Lower lobe of right lung (tissue), 2 donors: ENCODE results near the gene SIDT1. TPM values are rescaled to one million over a fixed set of nuclear protein-coding genes. Genes with fewer than 3 reads are reported as not detected.

Experiments used
- ATAC-seq, 2 donors: fragments of 200-7000 bp; cut with Tn5 transposase; one replicate each; pipeline ENCODE4 v1.9.1; 2020 to 2022; ENCODE audit warnings: mild to moderate bottlenecking in 2 of 2, moderate library complexity in 2 of 2
- DNase-seq: peaks from one replicate; pipeline ENCODE4 v3.0.0-alpha.2; 2020
- H3K27ac ChIP-seq: fragments of 200-600 bp; one replicate; pipeline ENCODE4 v1.8.0; 2022
- H3K27me3 ChIP-seq: fragments of 200-600 bp; one replicate; pipeline ENCODE4 v1.8.0; 2022; ENCODE audit warnings: low read depth
- H3K36me3 ChIP-seq: fragments of 200-600 bp; one replicate; pipeline ENCODE4 v1.8.0; 2022; ENCODE audit warnings: mild to moderate bottlenecking
- H3K4me1 ChIP-seq: fragments of 200-600 bp; one replicate; pipeline ENCODE4 v1.8.0; 2022
- H3K4me3 ChIP-seq: fragments of 200-600 bp; one replicate; pipeline ENCODE4 v1.8.0; 2022; ENCODE audit warnings: mild to moderate bottlenecking
- H3K9me3 ChIP-seq: fragments of 200-600 bp; one replicate; pipeline ENCODE4 v1.8.0; 2022
- intact Hi-C: fragments of 100-400 bp; cut with DNase I; formaldehyde crosslinking; loops from one replicate; pipeline ENCODE4 v1.11.0; 2022
- total RNA-seq: library from RNA; stranded (reverse); fragmentation: NEBNext Ultra II Directional; extraction: Animal tissue kit (Norgen Biotek cat#: 25700); gene quantifications from one replicate; pipeline ENCODE4 v1.2.1, GENCODE V29; 2021
- TF ChIP-seq, protein P1 (sequence below): fragments of 200-600 bp; IDR thresholded peaks from one replicate; pipeline ENCODE4 v1.8.0; 2022; ENCODE audit warnings: antibody characterized with exemption, mild to moderate bottlenecking
- donor health status: DM: no; HTN: yes; CAD: no; lungs with severe emphysema.

Gene SIDT1
- total RNA-seq, 1 donor from 2014 or later = 5.3 TPM

DNA sequence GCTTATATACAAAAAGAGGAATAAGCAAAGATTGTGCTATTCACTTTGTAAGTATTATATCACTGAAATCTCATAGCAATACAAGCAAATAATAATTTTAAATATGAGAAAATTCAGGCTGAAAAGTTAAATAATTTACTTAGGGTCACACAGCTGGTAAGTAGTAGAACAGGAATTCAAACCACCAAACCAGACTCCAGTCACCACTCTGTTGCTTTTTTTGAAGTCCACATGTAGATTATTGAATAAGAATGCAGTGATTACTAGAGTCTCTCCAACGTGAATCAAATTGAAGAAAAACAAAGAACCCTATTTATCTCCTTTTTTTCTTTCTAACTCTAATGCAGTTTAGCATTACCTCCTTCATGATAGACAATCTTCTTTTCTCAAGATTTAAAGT lies 33.3 kb upstream of the SIDT1 start:
- intact Hi-C loops = no loop called here
- ATAC-seq (no peak), DNase-seq (no peak)
- no peaks in the 10 kb centered on the region for H3K9me3 ChIP-seq
- H3K27ac ChIP-seq = no peak overlapping the region
- TF ChIP-seq, protein P1, sequence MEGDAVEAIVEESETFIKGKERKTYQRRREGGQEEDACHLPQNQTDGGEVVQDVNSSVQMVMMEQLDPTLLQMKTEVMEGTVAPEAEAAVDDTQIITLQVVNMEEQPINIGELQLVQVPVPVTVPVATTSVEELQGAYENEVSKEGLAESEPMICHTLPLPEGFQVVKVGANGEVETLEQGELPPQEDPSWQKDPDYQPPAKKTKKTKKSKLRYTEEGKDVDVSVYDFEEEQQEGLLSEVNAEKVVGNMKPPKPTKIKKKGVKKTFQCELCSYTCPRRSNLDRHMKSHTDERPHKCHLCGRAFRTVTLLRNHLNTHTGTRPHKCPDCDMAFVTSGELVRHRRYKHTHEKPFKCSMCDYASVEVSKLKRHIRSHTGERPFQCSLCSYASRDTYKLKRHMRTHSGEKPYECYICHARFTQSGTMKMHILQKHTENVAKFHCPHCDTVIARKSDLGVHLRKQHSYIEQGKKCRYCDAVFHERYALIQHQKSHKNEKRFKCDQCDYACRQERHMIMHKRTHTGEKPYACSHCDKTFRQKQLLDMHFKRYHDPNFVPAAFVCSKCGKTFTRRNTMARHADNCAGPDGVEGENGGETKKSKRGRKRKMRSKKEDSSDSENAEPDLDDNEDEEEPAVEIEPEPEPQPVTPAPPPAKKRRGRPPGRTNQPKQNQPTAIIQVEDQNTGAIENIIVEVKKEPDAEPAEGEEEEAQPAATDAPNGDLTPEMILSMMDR = no peak
- H3K27me3 ChIP-seq = no peaks in the 10 kb centered on the region
- H3K36me3 ChIP-seq = peaks cover 34% of the 10 kb centered on the region
- no peak overlapping the region for H3K4me3 ChIP-seq
- H3K4me1 ChIP-seq = no peaks in the 10 kb centered on the region

DNA sequence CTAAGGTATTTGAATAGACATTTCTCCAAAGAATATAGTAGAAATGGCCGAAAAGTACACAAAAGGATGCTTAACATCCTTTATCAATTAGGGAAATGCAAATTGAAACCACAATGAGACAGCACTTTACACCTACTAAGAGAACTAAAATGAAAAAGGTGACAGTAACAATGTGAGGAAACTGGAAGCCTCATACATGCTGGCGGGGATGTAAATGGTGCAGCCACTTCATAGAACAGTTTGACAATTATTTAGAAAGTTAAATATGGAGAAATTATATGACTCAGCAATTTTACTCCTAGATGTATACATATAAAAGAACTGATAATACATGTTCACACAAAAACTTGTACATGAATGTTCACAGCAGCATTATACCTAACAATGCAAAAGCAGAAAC lies 30.8 kb upstream of the SIDT1 start:
- intact Hi-C loops = no loop called here
- Histone ChIP-seq H3K4me1 (no peaks in the 10 kb centered on the region), H3K36me3 (peaks cover 43% of the 10 kb centered on the region), H3K27ac (no peak overlapping the region), H3K4me3 (no peak overlapping the region), H3K9me3 (no peaks in the 10 kb centered on the region), H3K27me3 (no peaks in the 10 kb centered on the region)
- ATAC-seq = no peak
- DNase-seq = no peak
- TF ChIP-seq, protein P1 = no peak

DNA sequence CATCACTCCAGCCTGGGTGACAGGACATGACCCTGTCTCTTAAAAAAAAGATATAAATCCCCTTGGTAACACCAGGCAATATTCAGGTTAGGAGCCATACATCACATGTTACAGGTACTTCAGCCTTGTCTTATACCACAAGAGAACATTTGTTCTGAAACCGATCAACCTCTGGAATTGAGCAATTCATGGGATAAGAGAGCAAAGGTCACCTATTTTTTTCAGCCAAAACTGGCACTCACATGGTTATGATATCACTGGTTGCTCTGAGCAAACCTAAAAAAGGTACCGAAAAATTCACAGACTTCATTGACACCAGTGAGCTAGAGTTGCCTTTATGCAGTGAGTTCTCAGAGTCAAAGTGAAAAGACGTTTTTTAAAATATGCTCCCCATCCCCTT lies 26.5 kb upstream of the SIDT1 start:
- Histone ChIP-seq H3K27ac (no peak overlapping the region), H3K4me1 (no peaks in the 10 kb centered on the region), H3K36me3 (peaks cover 16% of the 10 kb centered on the region), H3K4me3 (no peak overlapping the region), H3K9me3 (no peaks in the 10 kb centered on the region), H3K27me3 (no peaks in the 10 kb centered on the region)
- intact Hi-C loops = no loop called here
- no peak for ATAC-seq
- TF ChIP-seq, protein P1 = no peak
- DNase-seq = no peak

DNA sequence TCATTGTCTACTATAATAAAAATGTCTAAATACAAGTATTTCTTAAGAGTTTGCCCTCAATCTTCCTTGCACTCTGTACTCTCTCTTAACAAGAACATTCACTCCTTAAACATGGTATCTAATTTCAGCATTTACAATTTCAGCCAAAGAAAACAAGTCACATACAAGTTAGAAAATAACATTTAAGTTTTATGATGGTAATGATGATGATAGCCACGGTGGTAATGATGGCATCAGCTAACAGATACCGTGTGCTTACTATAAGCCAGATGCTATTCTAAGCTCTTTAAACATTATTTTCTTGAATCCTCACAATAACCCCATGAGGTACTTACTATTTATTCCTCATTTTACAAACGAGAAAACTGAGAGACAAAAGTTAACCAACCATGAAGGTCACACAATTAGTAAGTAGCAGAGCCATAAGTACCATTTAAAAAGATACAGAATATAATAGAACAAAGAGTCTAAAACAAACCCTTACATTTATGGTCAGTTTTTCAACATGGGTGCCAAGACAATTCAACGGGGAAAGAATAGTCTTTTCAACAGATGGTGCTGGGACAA lies 24.8 kb upstream of the SIDT1 start:
- peaks cover 10% of the 10 kb centered on the region for H3K36me3 ChIP-seq
- no peak for DNase-seq
- no peak for ATAC-seq
- intact Hi-C loops = no loop called here
- no peaks in the 10 kb centered on the region for H3K4me1 ChIP-seq
- H3K27ac ChIP-seq = no peak overlapping the region
- no peaks in the 10 kb centered on the region for H3K27me3 ChIP-seq
- no peaks in the 10 kb centered on the region for H3K9me3 ChIP-seq
- H3K4me3 ChIP-seq = no peak overlapping the region
- TF ChIP-seq, protein P1 = no peak

DNA sequence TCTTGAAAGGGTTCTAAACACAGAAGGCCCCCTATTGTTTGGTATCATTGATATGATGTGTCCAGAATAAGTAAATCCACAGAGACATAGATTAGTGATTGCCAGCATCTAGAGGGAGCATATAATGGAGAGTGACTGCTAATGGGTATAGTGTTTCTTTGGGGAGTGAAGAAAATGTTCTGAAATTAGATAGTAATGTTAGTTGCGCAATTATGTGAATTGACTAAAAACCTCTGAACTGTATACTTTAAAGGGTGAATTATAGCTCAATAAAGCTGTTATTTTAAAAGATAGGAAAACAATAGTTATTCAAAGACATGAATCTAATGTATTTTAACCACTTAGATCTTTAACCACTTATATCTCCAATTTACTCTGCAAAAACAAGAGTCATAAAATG lies 23.4 kb upstream of the SIDT1 start:
- Histone ChIP-seq H3K36me3 (peaks cover 10% of the 10 kb centered on the region), H3K9me3 (no peaks in the 10 kb centered on the region), H3K27ac (no peak overlapping the region), H3K27me3 (no peaks in the 10 kb centered on the region), H3K4me3 (no peak overlapping the region), H3K4me1 (peaks cover 11% of the 10 kb centered on the region)
- ATAC-seq = no peak
- TF ChIP-seq, protein P1 = no peak
- intact Hi-C loops = no loop called here
- no peak for DNase-seq
